RWPE2 (cell line): Measurements from ENCODE around the gene PCID2.
"Not testable (repeated sequence)": the region's sequence is repeated elsewhere in the genome, so short reads cannot be mapped to it uniquely, and the experiment has no call there.

Source experiments
- ATAC-seq: fragments of 200-7000 bp; cut with Tn5 transposase; 3 replicates; pipeline ENCODE4 v1.9.1; 2021; ENCODE audit warnings: low read depth
- DNase-seq: peaks from one replicate; pipeline ENCODE4 v3.0.0-alpha.2; 2020; ENCODE audit warnings: low spot score
- H3K27ac ChIP-seq: fragments of 450-650 bp; 2 replicates; pipeline ENCODE4 v1.5.1; 2017; ENCODE audit warnings: mild to moderate bottlenecking; ENCODE audit not compliant: poor library complexity, severe bottlenecking
- H3K27me3 ChIP-seq: fragments of 250-450 bp; sonication (Bioruptor Pico); 2 replicates; pipeline ENCODE4 v1.5.1; 2021; ENCODE audit warnings: mild to moderate bottlenecking, moderate library complexity; ENCODE audit not compliant: insufficient read depth, poor library complexity, severe bottlenecking
- H3K36me3 ChIP-seq: fragments of 250-450 bp; sonication (Bioruptor Pico); 2 replicates; pipeline ENCODE4 v1.5.1; 2020; ENCODE audit warnings: low read depth, mild to moderate bottlenecking, moderate library complexity
- H3K4me1 ChIP-seq: fragments of 250-450 bp; sonication (Bioruptor Pico); 2 replicates; pipeline ENCODE4 v1.5.1; 2021; ENCODE audit warnings: mild to moderate bottlenecking, moderate library complexity; ENCODE audit not compliant: insufficient read depth, poor library complexity, severe bottlenecking
- H3K4me3 ChIP-seq: fragments of 250-450 bp; sonication (Bioruptor Pico); 2 replicates; pipeline ENCODE4 v1.5.1; 2021; ENCODE audit warnings: mild to moderate bottlenecking, moderate library complexity; ENCODE audit not compliant: severe bottlenecking
- H3K9me3 ChIP-seq: fragments of 250-450 bp; sonication (Bioruptor Pico); 2 replicates; pipeline ENCODE4 v1.5.1; 2021; ENCODE audit warnings: mild to moderate bottlenecking, moderate library complexity; ENCODE audit not compliant: severe bottlenecking
- TF ChIP-seq, protein P1 (sequence below): fragments of 450-650 bp; IDR thresholded peaks from one replicate; pipeline ENCODE4 v1.5.1; 2017; ENCODE audit warnings: mild to moderate bottlenecking, moderate library complexity; ENCODE audit not compliant: poor library complexity, severe bottlenecking

The PCID2 gene

GRCh38 chr13:113208421-113209335, at the start of gene PCID2:
PCID2 (minus strand) TSS chr13:113208669; CDS start chr13:113208634, 35 bp downstream.
- Histone ChIP-seq H3K27me3 (no peaks in the 10 kb centered on the region), H3K36me3 (peaks cover 53% of the 10 kb centered on the region), H3K4me1 (peaks cover 14% of the 10 kb centered on the region), H3K4me3 (peak within 1 kb of the TSS; percentile 74), H3K27ac (peak within 1 kb of the TSS; percentile 88), H3K9me3 (no peaks in the 10 kb centered on the region)
- TF ChIP-seq, protein P1, sequence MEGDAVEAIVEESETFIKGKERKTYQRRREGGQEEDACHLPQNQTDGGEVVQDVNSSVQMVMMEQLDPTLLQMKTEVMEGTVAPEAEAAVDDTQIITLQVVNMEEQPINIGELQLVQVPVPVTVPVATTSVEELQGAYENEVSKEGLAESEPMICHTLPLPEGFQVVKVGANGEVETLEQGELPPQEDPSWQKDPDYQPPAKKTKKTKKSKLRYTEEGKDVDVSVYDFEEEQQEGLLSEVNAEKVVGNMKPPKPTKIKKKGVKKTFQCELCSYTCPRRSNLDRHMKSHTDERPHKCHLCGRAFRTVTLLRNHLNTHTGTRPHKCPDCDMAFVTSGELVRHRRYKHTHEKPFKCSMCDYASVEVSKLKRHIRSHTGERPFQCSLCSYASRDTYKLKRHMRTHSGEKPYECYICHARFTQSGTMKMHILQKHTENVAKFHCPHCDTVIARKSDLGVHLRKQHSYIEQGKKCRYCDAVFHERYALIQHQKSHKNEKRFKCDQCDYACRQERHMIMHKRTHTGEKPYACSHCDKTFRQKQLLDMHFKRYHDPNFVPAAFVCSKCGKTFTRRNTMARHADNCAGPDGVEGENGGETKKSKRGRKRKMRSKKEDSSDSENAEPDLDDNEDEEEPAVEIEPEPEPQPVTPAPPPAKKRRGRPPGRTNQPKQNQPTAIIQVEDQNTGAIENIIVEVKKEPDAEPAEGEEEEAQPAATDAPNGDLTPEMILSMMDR: no peak
- peak; percentile 96 for DNase-seq
- peak; percentile 79 for ATAC-seq

GRCh38 chr13:113257908-113258307, 49.4 kb upstream of the PCID2 start:
- not testable (repeated sequence) for H3K4me3 ChIP-seq, H3K27me3 ChIP-seq, H3K27ac ChIP-seq, H3K4me1 ChIP-seq, ATAC-seq, DNase-seq, H3K9me3 ChIP-seq
- H3K36me3 ChIP-seq: peaks cover 81% of the 10 kb centered on the region

GRCh38 chr13:113252516-113253095, 44.1 kb upstream of the PCID2 start:
- Histone ChIP-seq H3K4me3 (no peak overlapping the region), H3K27ac (no peak overlapping the region)
- no peak for DNase-seq

GRCh38 chr13:113245849-113246796, 37.7 kb upstream of the PCID2 start:
- TF ChIP-seq, protein P1: peak; percentile 12
- H3K4me1 ChIP-seq: no peaks in the 10 kb centered on the region
- peaks cover 92% of the 10 kb centered on the region for H3K36me3 ChIP-seq
- no peak overlapping the region for H3K4me3 ChIP-seq
- no peaks in the 10 kb centered on the region for H3K27me3 ChIP-seq
- ATAC-seq (no peak), DNase-seq (no peak)
- H3K27ac ChIP-seq: no peak overlapping the region
- no peaks in the 10 kb centered on the region for H3K9me3 ChIP-seq

More at GRCh38 chr13:113252516-113253095, 44.1 kb upstream of the PCID2 start:
- H3K36me3 ChIP-seq: peaks cover 94% of the 10 kb centered on the region
- no peaks in the 10 kb centered on the region for H3K27me3 ChIP-seq
- no peaks in the 10 kb centered on the region for H3K4me1 ChIP-seq
- H3K9me3 ChIP-seq: no peaks in the 10 kb centered on the region
- TF ChIP-seq, protein P1: no peak
- ATAC-seq: no peak

DNA sequence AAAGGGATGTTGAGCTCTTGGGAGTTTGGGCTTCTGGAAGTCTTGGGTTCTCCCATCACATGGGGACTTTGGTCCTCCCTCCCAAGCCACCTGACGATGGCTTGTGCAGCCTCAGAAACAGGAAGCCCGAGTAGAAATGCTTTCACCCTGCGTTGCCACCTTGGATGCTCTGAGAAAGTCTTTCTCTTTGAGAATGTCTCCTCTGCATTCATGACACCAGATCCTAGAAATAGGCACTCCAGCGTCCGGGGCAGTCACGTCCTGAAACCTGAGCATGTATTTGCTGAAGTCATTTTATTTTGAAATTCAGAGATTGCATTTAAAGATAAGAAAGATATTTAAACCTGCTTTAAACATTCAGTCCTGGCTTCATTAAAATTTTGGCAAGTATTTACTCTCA, 35.4 kb upstream of the PCID2 start:
- H3K27me3 ChIP-seq: no peaks in the 10 kb centered on the region
- TF ChIP-seq, protein P1: no peak
- H3K4me1 ChIP-seq: no peaks in the 10 kb centered on the region
- no peak overlapping the region for H3K27ac ChIP-seq
- no peak overlapping the region for H3K4me3 ChIP-seq
- ATAC-seq (no peak), DNase-seq (no peak)
- H3K9me3 ChIP-seq: no peaks in the 10 kb centered on the region
- H3K36me3 ChIP-seq: peaks cover 87% of the 10 kb centered on the region

GRCh38 chr13:113241623-113242022, 33.2 kb upstream of the PCID2 start:
- H3K9me3 ChIP-seq, H3K27ac ChIP-seq, H3K4me3 ChIP-seq, ATAC-seq, DNase-seq, H3K4me1 ChIP-seq, H3K27me3 ChIP-seq: not testable (repeated sequence)
- H3K36me3 ChIP-seq: peaks cover 82% of the 10 kb centered on the region
